ENCODE measurements around the gene FAM107B. TPM values are rescaled to one million over a fixed set of nuclear protein-coding genes. Genes with fewer than 3 reads are reported as not detected.

FAM107B gene
- total RNA-seq, 1 experiment from 2014 or later: 24.5 TPM

GRCh38 chr10:14513123-14513522 is 261.6 kb downstream of the FAM107B start:
- no peak for DNase-seq
- H3K56ac ChIP-seq (ENCODE audit: insufficient read length, low read depth, low read length): no peak overlapping the region
- H3K4me1 ChIP-seq (ENCODE audit: insufficient read depth, low read length): no peaks in the 10 kb centered on the region

More at GRCh38 chr10:14513123-14513522, 261.6 kb downstream of the FAM107B start:
- H3K9ac ChIP-seq (ENCODE audit: extremely low read depth, insufficient read length, low read length): no peak overlapping the region
- no peak overlapping the region for H2BK15ac ChIP-seq (ENCODE audit: low read depth, low read length)
- H3K4me1 Mint-ChIP-seq: no peaks in the 10 kb centered on the region
- no peak overlapping the region for H4K91ac ChIP-seq (ENCODE audit: insufficient read length, low read depth, low read length)
- H4K8ac ChIP-seq (replicated peaks; ENCODE audit: insufficient read length, low read depth, low read length): no peak overlapping the region
- H3K27ac ChIP-seq (ENCODE audit: insufficient read length, low read depth, low read length): no peak overlapping the region
- H3K14ac ChIP-seq (ENCODE audit: insufficient read depth, low read length): no peak overlapping the region
- H3K9me3 ChIP-seq (ENCODE audit: control insufficient read depth, low read depth, low read length): no peaks in the 10 kb centered on the region
- peaks cover 1% of the 10 kb centered on the region; the same call in 1 of the 2 replicates for H3K79me2 ChIP-seq (ENCODE audit: insufficient read depth, low read length)
- H4K5ac ChIP-seq (ENCODE audit: insufficient read length, low read depth, low read length): no peak overlapping the region
- H3K27me3 Mint-ChIP-seq (ENCODE audit: low read depth): no peaks in the 10 kb centered on the region
- no peak overlapping the region for H3T11ph ChIP-seq (ENCODE audit: low read length)
- H2BK120ac ChIP-seq (ENCODE audit: low read depth, low read length, poor library complexity, severe bottlenecking): no peak overlapping the region
- H2AK5ac ChIP-seq (ENCODE audit: insufficient read length, low read length): no peak overlapping the region
- no peak overlapping the region for H3K4me2 ChIP-seq (ENCODE audit: insufficient read depth, insufficient read length, low read length)
- no peak overlapping the region for H2BK12ac ChIP-seq (ENCODE audit: insufficient read length, low read depth, low read length)
- no CpG with 5 or more reads among the region's 4 CpGs for WGBS (ENCODE audit: extremely low coverage, insufficient read length, low lambda C conversion rate)
- H3K4me3 Mint-ChIP-seq: no peak overlapping the region
- H3K23me2 ChIP-seq (ENCODE audit: insufficient read length, low read depth, low read length, poor library complexity, severe bottlenecking): no peaks in the 10 kb centered on the region
- H2BK20ac ChIP-seq (ENCODE audit: low read depth, low read length, poor library complexity, severe bottlenecking): no peak overlapping the region
- no peak overlapping the region for H2AFZ ChIP-seq (ENCODE audit: low read length)
- peaks cover 3 to 4% of the 10 kb centered on the region in 2 experiments; a peak in 4 of 5 replicates for H3K9me3 Mint-ChIP-seq
- peaks cover 0 to 13% (median 11%) of the 10 kb centered on the region in 3 experiments; a peak in 5 of 7 replicates for H3K36me3 Mint-ChIP-seq (ENCODE audit: insufficient read depth in 1 of 3, low read depth in 3 of 3)
- no peaks in the 10 kb centered on the region for H3K79me1 ChIP-seq (ENCODE audit: insufficient read depth, low read depth, low read length, poor library complexity, severe bottlenecking)
- no peaks in the 10 kb centered on the region for H4K20me1 ChIP-seq (ENCODE audit: control insufficient read depth, insufficient read depth, insufficient read length)
- H3K27ac Mint-ChIP-seq: no peak overlapping the region
- no peak overlapping the region for H3K23ac ChIP-seq (ENCODE audit: insufficient read length, low read depth, low read length)
- H3K18ac ChIP-seq (ENCODE audit: insufficient read length, low read depth, low read length): no peak overlapping the region
- no peaks in the 10 kb centered on the region for H3K27me3 ChIP-seq (ENCODE audit: insufficient read depth, low read length)
- no peak overlapping the region for H3K4ac ChIP-seq (ENCODE audit: low read depth, low read length)
- no peak for TF ChIP-seq CTCF (conservative IDR thresholded peaks at IDR 0.05)
- H2BK5ac ChIP-seq (ENCODE audit: insufficient read length, low read length): no peak overlapping the region

All from H9 (cell line).